ENCODE measurements around the gene S100PBP.

The S100PBP gene

DNA sequence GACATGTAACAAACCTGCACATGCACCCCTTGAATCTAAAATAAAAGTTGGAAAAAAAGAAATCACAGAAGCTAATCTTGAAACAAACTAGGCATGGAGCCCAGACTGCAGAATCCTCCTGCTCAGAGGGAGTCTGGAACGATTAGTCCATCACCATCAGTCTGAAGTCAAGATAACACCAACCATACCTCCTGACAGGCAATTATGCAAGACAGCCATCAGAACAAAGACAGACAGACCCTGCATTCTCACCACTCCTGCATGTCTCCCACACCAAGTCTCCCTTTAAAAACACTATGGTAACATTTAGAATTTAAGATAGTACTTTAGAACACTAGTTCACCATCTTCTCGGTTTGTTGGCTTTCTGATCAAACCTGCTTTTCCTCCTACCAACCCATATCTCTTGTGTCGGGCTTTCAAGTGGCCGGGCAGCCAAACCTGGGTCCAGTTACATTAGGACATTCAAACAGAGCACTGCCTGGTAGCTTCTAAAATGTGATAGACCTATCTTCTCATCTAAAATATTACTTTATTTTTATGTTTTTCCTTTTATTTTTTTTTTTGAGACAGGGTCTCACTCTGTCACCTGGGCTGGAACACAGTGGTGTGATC lies 10.4 kb upstream of the S100PBP start:
- H3K27ac Mint-ChIP-seq = no peak overlapping the region
- H3K9me3 Mint-ChIP-seq = no peaks in the 10 kb centered on the region
- H3K4me1 Mint-ChIP-seq = peaks cover 45% of the 10 kb centered on the region
- no peaks in the 10 kb centered on the region for H3K27me3 Mint-ChIP-seq
- DNase-seq (no peak), ATAC-seq (no peak)
- no peak overlapping the region for H3K4me3 Mint-ChIP-seq

DNA sequence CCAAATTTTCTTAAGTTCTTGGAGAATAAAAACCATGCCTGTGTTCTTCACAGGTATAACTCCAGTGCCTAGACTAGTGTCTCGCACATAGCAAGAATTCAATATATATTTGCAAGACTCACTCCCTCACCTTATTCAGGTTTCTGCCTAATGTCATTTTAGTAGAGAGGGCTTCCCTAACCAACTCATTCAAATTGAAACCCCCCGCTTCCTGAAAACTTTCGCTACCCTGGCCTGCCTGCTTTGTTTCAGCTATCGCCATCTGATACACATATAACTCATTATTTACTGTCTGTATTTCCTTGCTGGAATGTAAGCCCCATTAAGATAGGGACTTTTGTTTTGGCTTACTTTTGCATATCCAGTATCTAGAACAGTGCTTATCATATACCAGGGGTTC lies 8.9 kb upstream of the S100PBP start:
- Mint-ChIP-seq H3K27ac (no peak overlapping the region), H3K4me1 (peaks cover 47% of the 10 kb centered on the region), H3K27me3 (no peaks in the 10 kb centered on the region), H3K9me3 (no peaks in the 10 kb centered on the region), H3K4me3 (no peak overlapping the region)
- DNase-seq (no peak), ATAC-seq (no peak)

GRCh38 chr1:32810358-32810757 lies 7.1 kb upstream of the S100PBP start:
- Mint-ChIP-seq H3K27ac (no peak overlapping the region), H3K4me3 (no peak overlapping the region), H3K27me3 (no peaks in the 10 kb centered on the region), H3K9me3 (peaks cover 0 to 4% of the 10 kb centered on the region in 2 donors), H3K4me1 (peaks cover 64% of the 10 kb centered on the region)
- ATAC-seq = no peak
- no peak for DNase-seq

DNA sequence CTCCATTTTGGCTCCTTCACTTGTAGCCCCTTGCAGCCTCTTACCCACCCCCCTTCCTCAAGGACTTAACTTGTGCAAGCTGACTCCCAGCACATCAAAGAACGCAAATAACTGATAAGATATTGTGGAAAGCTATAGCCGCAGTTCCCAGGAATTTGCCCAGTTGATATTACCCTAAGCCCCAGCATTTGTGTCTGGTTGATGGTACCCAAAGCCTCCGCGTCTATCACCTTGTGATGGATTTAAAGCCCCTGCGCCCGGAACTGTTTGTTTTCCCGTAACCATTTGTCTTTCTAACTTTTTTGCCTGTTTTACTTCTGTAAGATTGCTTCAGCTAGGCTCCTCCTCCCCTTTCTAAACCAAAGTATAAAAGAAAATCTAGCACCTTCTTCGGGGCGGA lies 6.2 kb upstream of the S100PBP start:
- no peak for DNase-seq
- Mint-ChIP-seq H3K9me3 (peaks cover 0 to 4% of the 10 kb centered on the region in 2 donors), H3K27ac (no peak overlapping the region), H3K4me1 (peaks cover 69% of the 10 kb centered on the region), H3K27me3 (no peaks in the 10 kb centered on the region), H3K4me3 (no peak overlapping the region)
- ATAC-seq = no peak

- H3K27me3 Mint-ChIP-seq = no peaks in the 10 kb centered on the region
- H3K27ac Mint-ChIP-seq = peak overlapping the region in 1 of 2 donors; percentile 91
- H3K4me3 Mint-ChIP-seq = no peak overlapping the region
- ATAC-seq = no peak
- H3K9me3 Mint-ChIP-seq = peaks cover 0 to 4% of the 10 kb centered on the region in 2 donors
- DNase-seq = no peak
- peaks cover 63% of the 10 kb centered on the region for H3K4me1 Mint-ChIP-seq
Measured at GRCh38 chr1:32811917-32812316, 5.5 kb upstream of the S100PBP start.

- Mint-ChIP-seq H3K4me1 (peaks cover 59% of the 10 kb centered on the region), H3K9me3 (peaks cover 0 to 4% of the 10 kb centered on the region in 2 donors), H3K4me3 (peak overlapping the region; percentile 41 to 99), H3K27me3 (no peaks in the 10 kb centered on the region), H3K27ac (peak overlapping the region; percentile 36 to 57)
- DNase-seq (no peak), ATAC-seq (no peak)
Measured at GRCh38 chr1:32813941-32814739, 3.3 kb upstream of the S100PBP start.

DNA sequence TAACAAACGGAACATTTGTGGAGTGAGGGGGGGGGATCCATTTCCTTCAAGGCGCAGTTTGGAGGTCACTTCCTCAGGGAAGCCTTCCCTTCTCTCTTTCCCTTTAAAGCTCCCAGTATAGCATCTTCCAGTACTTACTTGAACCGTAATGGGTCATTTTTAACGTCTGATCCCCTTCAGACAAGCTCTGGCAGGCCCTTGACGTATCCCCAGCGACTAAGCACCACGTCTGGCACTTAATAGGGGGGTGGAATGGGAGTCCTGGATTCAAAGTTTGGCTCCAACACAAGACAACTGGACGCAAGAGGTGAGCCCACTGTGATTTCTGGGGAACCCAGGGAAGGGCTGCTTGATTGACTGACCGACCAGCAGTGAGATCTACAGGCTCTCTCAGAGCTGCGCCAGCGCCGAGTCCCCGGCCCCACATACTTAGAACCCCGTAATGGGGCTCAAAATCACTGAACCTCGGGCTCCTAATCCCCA lies 736 bp upstream of the S100PBP start:
- H3K4me1 Mint-ChIP-seq = peaks cover 60% of the 10 kb centered on the region
- peaks cover 0 to 4% of the 10 kb centered on the region in 2 donors for H3K9me3 Mint-ChIP-seq
- H3K27me3 Mint-ChIP-seq = no peaks in the 10 kb centered on the region
- peak overlapping the region; percentile 100 for H3K27ac Mint-ChIP-seq
- DNase-seq = no peak
- peak; percentile 32 for ATAC-seq
- H3K4me3 Mint-ChIP-seq = peak overlapping the region; percentile 96 to 99

- Mint-ChIP-seq H3K4me3 (peak overlapping the region; percentile 96 to 99), H3K27ac (peak overlapping the region; percentile 100), H3K4me1 (peaks cover 49% of the 10 kb centered on the region), H3K27me3 (no peaks in the 10 kb centered on the region), H3K9me3 (peaks cover 0 to 4% of the 10 kb centered on the region in 2 donors)
- ATAC-seq = peak; percentile 11
- peak; percentile 43 to 44 for DNase-seq
Measured at GRCh38 chr1:32817815-32818786, 648 bp downstream of the S100PBP start.

DNA sequence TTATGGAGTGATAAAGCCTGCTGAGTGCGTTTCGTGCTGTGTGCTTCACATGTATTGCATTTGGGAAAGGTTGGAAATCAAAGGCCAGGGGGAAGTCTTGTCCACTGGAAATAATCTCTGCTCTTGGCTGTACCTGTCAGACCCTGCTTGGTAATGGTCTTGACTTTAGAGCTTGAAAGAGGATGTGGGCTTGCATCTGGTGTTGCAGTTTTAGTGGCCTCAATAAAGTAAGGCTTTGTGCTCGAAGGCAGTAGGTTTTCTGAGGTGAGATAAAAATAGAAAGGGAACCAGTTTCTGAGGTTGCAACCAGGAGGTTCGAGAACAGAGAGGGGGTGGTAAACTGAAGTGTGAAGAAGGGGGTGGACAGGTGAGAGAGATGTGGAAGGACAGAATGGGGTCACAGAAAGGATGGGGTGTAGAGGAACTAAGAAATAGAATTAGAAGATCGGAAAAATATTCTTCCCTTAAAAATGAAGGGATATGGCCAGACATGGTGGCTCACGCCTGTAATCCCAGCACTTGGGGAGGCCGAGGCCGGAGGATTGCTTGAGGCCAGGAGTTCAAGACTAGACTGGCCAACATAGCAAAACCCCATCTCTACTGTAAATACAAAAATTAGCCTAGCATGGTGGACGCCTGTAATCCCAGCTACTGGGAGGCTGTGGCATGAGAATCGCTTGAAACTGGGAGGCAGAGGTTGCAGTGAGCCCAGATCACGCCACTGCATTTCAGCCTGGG lies 1.5 kb downstream of the S100PBP start:
- ATAC-seq = peak; percentile 31
- Mint-ChIP-seq H3K27me3 (no peaks in the 10 kb centered on the region), H3K4me1 (peaks cover 40% of the 10 kb centered on the region), H3K4me3 (peak overlapping the region; percentile 96 to 99), H3K9me3 (peaks cover 0 to 3% of the 10 kb centered on the region in 2 donors), H3K27ac (peak overlapping the region; percentile 15 to 73)
- DNase-seq = peak; percentile 32 to 34

DNA sequence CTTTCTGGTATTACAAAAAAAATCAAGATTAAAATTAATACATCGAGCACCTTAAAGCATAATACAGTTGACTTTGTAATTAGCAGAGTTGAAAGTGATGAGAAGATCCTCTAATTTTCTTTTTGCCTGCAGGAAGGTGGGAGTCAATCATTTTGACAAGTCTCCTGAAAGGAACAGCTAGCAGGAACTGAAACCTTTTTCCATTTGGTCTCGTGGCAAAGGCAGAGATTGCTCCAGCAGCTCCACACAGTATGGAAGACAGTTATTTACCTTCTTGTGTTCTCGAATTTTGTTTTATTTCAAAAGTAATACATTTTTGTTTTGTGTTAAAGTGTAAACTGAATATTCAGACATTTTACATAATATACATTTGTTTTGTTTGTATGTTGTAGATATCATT lies 7.7 kb downstream of the S100PBP start:
- Mint-ChIP-seq H3K4me1 (peaks cover 20% of the 10 kb centered on the region), H3K9me3 (no peaks in the 10 kb centered on the region), H3K4me3 (no peak overlapping the region), H3K27me3 (no peaks in the 10 kb centered on the region), H3K27ac (no peak overlapping the region)
- DNase-seq (no peak), ATAC-seq (no peak)

DNA sequence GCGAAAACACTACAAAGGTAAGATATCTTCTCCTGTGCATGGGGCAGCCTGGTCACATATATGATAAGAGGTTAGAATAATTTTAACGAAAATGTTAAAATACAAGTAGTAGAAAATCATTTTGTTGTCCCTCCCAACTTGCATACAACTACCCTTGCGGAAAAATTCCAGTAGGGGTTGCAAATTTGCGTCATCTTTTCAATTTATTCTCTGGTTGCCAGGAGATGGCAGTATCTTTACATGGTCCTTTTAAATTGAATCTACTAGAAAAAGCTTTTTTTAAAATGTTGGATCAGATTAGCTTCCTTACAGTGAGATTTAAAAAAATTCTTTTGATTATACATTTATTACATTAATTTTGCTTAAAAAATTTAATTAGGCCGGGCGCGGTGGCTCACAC lies 10.9 kb downstream of the S100PBP start:
- Mint-ChIP-seq H3K27me3 (no peaks in the 10 kb centered on the region), H3K9me3 (no peaks in the 10 kb centered on the region), H3K27ac (no peak overlapping the region), H3K4me1 (peaks cover 14% of the 10 kb centered on the region), H3K4me3 (no peak overlapping the region)
- DNase-seq (no peak), ATAC-seq (no peak)

GRCh38 chr1:32830092-32830852 lies 12.8 kb downstream of the S100PBP start:
- Mint-ChIP-seq H3K27ac (no peak overlapping the region), H3K4me1 (peaks cover 8% of the 10 kb centered on the region), H3K9me3 (no peaks in the 10 kb centered on the region), H3K4me3 (no peak overlapping the region), H3K27me3 (no peaks in the 10 kb centered on the region)
- DNase-seq (no peak), ATAC-seq (peak; percentile 43)

- no peak overlapping the region for H3K27ac Mint-ChIP-seq
- no peaks in the 10 kb centered on the region for H3K27me3 Mint-ChIP-seq
- H3K4me3 Mint-ChIP-seq = no peak overlapping the region
- no peak for DNase-seq
- peaks cover 8% of the 10 kb centered on the region for H3K4me1 Mint-ChIP-seq
- no peaks in the 10 kb centered on the region for H3K9me3 Mint-ChIP-seq
- no peak for ATAC-seq
Measured at GRCh38 chr1:32831878-32832277, 14.4 kb downstream of the S100PBP start.

- ATAC-seq = no peak
- Mint-ChIP-seq H3K4me3 (no peak overlapping the region), H3K27ac (no peak overlapping the region), H3K4me1 (no peaks in the 10 kb centered on the region), H3K27me3 (no peaks in the 10 kb centered on the region), H3K9me3 (no peaks in the 10 kb centered on the region)
- no peak for DNase-seq
Measured at GRCh38 chr1:32848354-32849063, 31.1 kb downstream of the S100PBP start.

All from stimulated activated naive CD8-positive, alpha-beta T cell treated with anti-CD3 and anti-CD28 coated beads, Interleukin-15, amount 100 ng/mL, for 72 hours (primary cell).